ENCODE results near the gene FAM83D. TPM values are rescaled to one million over a fixed set of nuclear protein-coding genes. Genes with fewer than 3 reads are reported as not detected.

FAM83D gene
- total RNA-seq, 1 donor from 2014 or later, result 9.5 TPM

Small RNAs within 50 kb of the gene (small RNA-seq; reads per million reads assigned to genes)
- not detected for gene AL023803.1 (ENCODE audit: low replicate concordance)

Other genes with a start within 250 kb of the FAM83D start
- gene SLC32A1, start 201.9 kb upstream of the FAM83D start, total RNA-seq, result not detected
- gene ACTR5, start 178.0 kb upstream of the FAM83D start, total RNA-seq, result 9.6 TPM
- 4.6 TPM for gene PPP1R16B, start 120.7 kb upstream of the FAM83D start, total RNA-seq
- gene DHX35, start 35.9 kb downstream of the FAM83D start, total RNA-seq, result 16.3 TPM

Measured in tongue (tissue), 2 donors.